GM23248 (cell line): ENCODE results near the gene RMI2. TPM values are rescaled to one million over a fixed set of nuclear protein-coding genes. Genes with fewer than 3 reads are reported as not detected.

Experiments used
- DNase-seq: peaks from one replicate; pipeline ENCODE4 v3.0.0-alpha.2; 2015
- H2AFZ ChIP-seq: fragments of 200-600 bp; sonication (generic); 2 replicates; pipeline ENCODE4 v1.6.1; 2016; ENCODE audit warnings: antibody characterized with exemption
- H3F3A ChIP-seq: fragments of 200-600 bp; sonication (generic); 2 replicates; pipeline ENCODE4 v1.6.1; 2016; ENCODE audit warnings: mild to moderate bottlenecking, antibody characterized with exemption, mixed run types; ENCODE audit not compliant: insufficient read depth
- H3K27ac ChIP-seq: fragments of 200-600 bp; sonication (generic); 2 replicates; pipeline ENCODE4 v1.5.1; 2016; ENCODE audit warnings: mild to moderate bottlenecking
- H3K27me3 ChIP-seq: fragments of 200-600 bp; sonication (generic); replicated peaks from 2 replicates; pipeline ENCODE4 v1.6.1; 2016; ENCODE audit warnings: mild to moderate bottlenecking; ENCODE audit not compliant: insufficient read depth
- H3K36me3 ChIP-seq: fragments of 200-600 bp; sonication (generic); 2 replicates; pipeline ENCODE4 v1.6.1; 2016; ENCODE audit warnings: low read depth, mild to moderate bottlenecking
- H3K4me1 ChIP-seq: fragments of 200-600 bp; sonication (generic); 2 replicates; pipeline ENCODE4 v1.6.1; 2016; ENCODE audit warnings: mild to moderate bottlenecking; ENCODE audit not compliant: insufficient read depth
- H3K4me2 ChIP-seq: fragments of 200-600 bp; sonication (generic); one replicate; pipeline ENCODE4 v1.6.1; 2016; ENCODE audit warnings: mild to moderate bottlenecking; ENCODE audit not compliant: unreplicated experiment
- H3K4me3 ChIP-seq: fragments of 200-600 bp; sonication (generic); 2 replicates; pipeline ENCODE4 v1.5.1; 2016; ENCODE audit warnings: mild to moderate bottlenecking
- H3K79me2 ChIP-seq: fragments of 200-600 bp; sonication (generic); 2 replicates; pipeline ENCODE4 v1.6.1; 2016; ENCODE audit warnings: mild to moderate bottlenecking; ENCODE audit not compliant: insufficient read depth
- H3K9ac ChIP-seq: fragments of 200-600 bp; sonication (generic); 2 replicates; pipeline ENCODE4 v1.6.1; 2016; ENCODE audit warnings: mild to moderate bottlenecking
- H3K9me2 ChIP-seq: fragments of 200-600 bp; sonication (generic); 2 replicates; pipeline ENCODE4 v1.6.1; 2016; ENCODE audit warnings: mixed run types, mild to moderate bottlenecking, moderate library complexity; ENCODE audit not compliant: insufficient read depth
- H3K9me3 ChIP-seq: fragments of 200-600 bp; sonication (generic); one replicate; pipeline ENCODE4 v1.6.1; 2017; ENCODE audit warnings: low read depth
- H4K20me1 ChIP-seq: fragments of 200-600 bp; sonication (generic); 2 replicates; pipeline ENCODE4 v1.6.0; 2016; ENCODE audit not compliant: insufficient read depth
- EZH2 ChIP-seq: fragments of 200-600 bp; sonication (generic); IDR thresholded peaks from 2 replicates; pipeline ENCODE4 v1.6.1; 2018; ENCODE audit warnings: antibody characterized with exemption, mild to moderate bottlenecking; ENCODE audit not compliant: insufficient read depth, poor library complexity, severe bottlenecking
- EZH2phosphoT487 ChIP-seq: fragments of 200-600 bp; sonication (generic); IDR thresholded peaks from 2 replicates; pipeline ENCODE4 v1.6.1; 2018; ENCODE audit warnings: antibody characterized with exemption, moderate library complexity, mild to moderate bottlenecking, low read depth; ENCODE audit not compliant: insufficient read depth
- WGBS, 2 experiments: methylation state at CpG; one replicate each; pipeline ENCODE4 v1.1.6; 2015 to 2017; ENCODE audit warnings: low lambda C conversion rate in 2 of 2, low coverage in 1 of 2; ENCODE audit errors: missing lambda C conversion rate in 2 of 2; 5-methylcytosine and 5-hydroxymethylcytosine counted together
- in situ Hi-C: fragments of 300-500 bp; cut with MboI; formaldehyde crosslinking; loops from 2 replicates; pipeline ENCODE4 v1.15.0; 2020
- polyA plus RNA-seq: library from polyadenylated mRNA; unstranded; fragments of >200 nt; fragmentation: Nextera tagmentation; extraction: Ambion mirVana; gene quantifications from 2 replicates; pipeline ENCODE4 v1.2.1, GENCODE V29; 2016
- total RNA-seq: library from RNA; depleted of rRNA; stranded (reverse); fragments of >200 nt; shearing (Covaris generic); gene quantifications from 2 replicates; pipeline ENCODE4 v1.2.3, GENCODE V29; 2014

RMI2 gene
- total and polyA plus RNA-seq, 2 experiments from 2014 or later = 8.5 to 11.9 TPM

- no peak for DNase-seq
- in situ Hi-C loops = no loop called here
- no peaks in the 10 kb centered on the region for H3K36me3 ChIP-seq
- H3K9ac ChIP-seq = no peak overlapping the region
- no peaks in the 10 kb centered on the region for H3K27me3 ChIP-seq
- no peak overlapping the region for H3K27ac ChIP-seq
- no peaks in the 10 kb centered on the region for H4K20me1 ChIP-seq
- H3K9me2 ChIP-seq = no peaks in the 10 kb centered on the region
- no peaks in the 10 kb centered on the region for H3F3A ChIP-seq
- H3K4me3 ChIP-seq = no peak overlapping the region
- H3K4me2 ChIP-seq = no peak overlapping the region
- peaks cover 20% of the 10 kb centered on the region for H3K4me1 ChIP-seq
- no peaks in the 10 kb centered on the region for H3K79me2 ChIP-seq
- no peak overlapping the region for H2AFZ ChIP-seq
- 65 to 67% methylated on average over 9 of the region's 9 CpGs for WGBS, 2 experiments
- H3K9me3 ChIP-seq = no peaks in the 10 kb centered on the region
- TF ChIP-seq EZH2 (no peak), EZH2phosphoT487 (no peak)
Observed at GRCh38 chr16:11309895-11310633, 35.2 kb upstream of the RMI2 start.

DNA sequence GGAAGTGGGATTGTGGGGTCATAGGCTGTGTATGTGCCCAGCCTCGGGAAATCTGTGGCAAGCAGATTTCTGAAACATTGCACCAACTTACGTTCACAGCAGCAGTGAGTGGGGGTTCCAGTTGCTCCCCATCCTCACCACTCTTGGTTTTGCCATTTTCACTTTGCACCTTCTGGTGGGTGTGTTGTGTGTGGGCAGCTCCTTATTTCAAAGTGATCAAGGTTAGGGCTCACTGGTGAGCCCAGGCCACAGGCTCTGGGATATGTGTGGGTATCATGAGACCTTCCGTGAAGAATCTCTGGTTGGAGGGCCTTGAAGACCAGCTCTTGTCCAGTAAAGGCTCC, 34.7 kb upstream of the RMI2 start:
- Histone ChIP-seq H3K4me1 (peaks cover 20% of the 10 kb centered on the region), H3K79me2 (no peaks in the 10 kb centered on the region)

GRCh38 chr16:11310997-11311561, 34.2 kb upstream of the RMI2 start:
- in situ Hi-C loops = no loop called here
- Histone ChIP-seq H3K9ac (no peak overlapping the region), H3K79me2 (no peaks in the 10 kb centered on the region), H3F3A (no peaks in the 10 kb centered on the region), H3K4me1 (peaks cover 20% of the 10 kb centered on the region), H3K9me3 (no peaks in the 10 kb centered on the region), H3K9me2 (no peaks in the 10 kb centered on the region), H3K4me2 (no peak overlapping the region), H4K20me1 (no peaks in the 10 kb centered on the region), H3K27me3 (no peaks in the 10 kb centered on the region), H2AFZ (no peak overlapping the region), H3K36me3 (no peaks in the 10 kb centered on the region), H3K27ac (no peak overlapping the region), H3K4me3 (no peak overlapping the region)
- no peak for TF ChIP-seq EZH2
- TF ChIP-seq EZH2phosphoT487 = no peak
- DNase-seq = no peak
- WGBS, 2 experiments = 84 to 91% methylated on average over 10 of the region's 10 CpGs

More for the DNA sequence above, 34.7 kb upstream of the RMI2 start:
- Histone ChIP-seq H3K4me3 (no peak overlapping the region), H3F3A (no peaks in the 10 kb centered on the region), H2AFZ (no peak overlapping the region), H4K20me1 (no peaks in the 10 kb centered on the region), H3K9ac (no peak overlapping the region), H3K36me3 (no peaks in the 10 kb centered on the region), H3K4me2 (no peak overlapping the region), H3K9me3 (no peaks in the 10 kb centered on the region), H3K27ac (no peak overlapping the region), H3K9me2 (no peaks in the 10 kb centered on the region), H3K27me3 (no peaks in the 10 kb centered on the region)
- 96% methylated on average over 3 of the region's 3 CpGs for WGBS, 2 experiments
- no peak for TF ChIP-seq EZH2
- no peak for TF ChIP-seq EZH2phosphoT487
- no peak for DNase-seq
- in situ Hi-C loops = no loop called here

- Histone ChIP-seq H3K9me3 (no peaks in the 10 kb centered on the region), H2AFZ (peak overlapping the region; percentile 33; the same call in 1 of the 2 replicates), H3K9ac (peak overlapping the region; percentile 21; the same call in 1 of the 2 replicates), H3K9me2 (no peaks in the 10 kb centered on the region), H3K27me3 (no peaks in the 10 kb centered on the region), H3K4me2 (peak overlapping the region; percentile 10), H3K79me2 (no peaks in the 10 kb centered on the region), H4K20me1 (no peaks in the 10 kb centered on the region), H3F3A (no peaks in the 10 kb centered on the region), H3K4me1 (peaks cover 20% of the 10 kb centered on the region), H3K27ac (no peak overlapping the region), H3K4me3 (no peak overlapping the region), H3K36me3 (no peaks in the 10 kb centered on the region)
- TF ChIP-seq EZH2 = no peak
- no peak for TF ChIP-seq EZH2phosphoT487
- DNase-seq = peak; percentile 47
- 74 to 77% methylated on average over 7 to 8 of the region's 8 CpGs for WGBS, 2 experiments
- in situ Hi-C loops = no loop called here
Observed at GRCh38 chr16:11312718-11313492, 32.4 kb upstream of the RMI2 start.
